Measurements from ENCODE around the gene LY9.

DNA sequence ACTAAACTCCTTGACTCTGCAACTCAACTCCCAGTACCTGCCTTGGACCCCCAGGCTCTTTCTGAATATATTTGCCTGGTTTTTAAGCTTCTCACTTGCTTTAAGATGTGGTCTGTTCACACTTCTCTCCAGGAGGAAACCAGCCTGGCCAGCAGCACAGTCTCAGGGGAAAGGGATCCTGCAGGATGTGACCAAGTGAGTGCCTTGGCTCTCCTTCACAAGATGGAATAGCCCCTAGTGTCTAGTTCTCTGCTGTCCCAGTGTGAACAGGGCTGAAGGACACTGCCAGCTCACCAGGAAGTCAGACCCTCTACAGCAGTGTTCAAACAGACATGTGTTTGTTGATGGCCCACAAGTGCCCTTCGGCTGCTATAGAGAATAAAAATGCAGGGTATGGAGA is 33.8 kb downstream of the LY9 start:
- TF ChIP-seq, protein P1, sequence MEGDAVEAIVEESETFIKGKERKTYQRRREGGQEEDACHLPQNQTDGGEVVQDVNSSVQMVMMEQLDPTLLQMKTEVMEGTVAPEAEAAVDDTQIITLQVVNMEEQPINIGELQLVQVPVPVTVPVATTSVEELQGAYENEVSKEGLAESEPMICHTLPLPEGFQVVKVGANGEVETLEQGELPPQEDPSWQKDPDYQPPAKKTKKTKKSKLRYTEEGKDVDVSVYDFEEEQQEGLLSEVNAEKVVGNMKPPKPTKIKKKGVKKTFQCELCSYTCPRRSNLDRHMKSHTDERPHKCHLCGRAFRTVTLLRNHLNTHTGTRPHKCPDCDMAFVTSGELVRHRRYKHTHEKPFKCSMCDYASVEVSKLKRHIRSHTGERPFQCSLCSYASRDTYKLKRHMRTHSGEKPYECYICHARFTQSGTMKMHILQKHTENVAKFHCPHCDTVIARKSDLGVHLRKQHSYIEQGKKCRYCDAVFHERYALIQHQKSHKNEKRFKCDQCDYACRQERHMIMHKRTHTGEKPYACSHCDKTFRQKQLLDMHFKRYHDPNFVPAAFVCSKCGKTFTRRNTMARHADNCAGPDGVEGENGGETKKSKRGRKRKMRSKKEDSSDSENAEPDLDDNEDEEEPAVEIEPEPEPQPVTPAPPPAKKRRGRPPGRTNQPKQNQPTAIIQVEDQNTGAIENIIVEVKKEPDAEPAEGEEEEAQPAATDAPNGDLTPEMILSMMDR (conservative IDR thresholded peaks at IDR 0.05): no peak
- no peak for TF ChIP-seq ZFX (IDR thresholded peaks at IDR 0.05)

Measured in C4-2B (cell line).